GM12873 (cell line): ENCODE data around the gene NUMB.
A peak's percentile ranks its signal among the peaks of the same experiment; 100 is the strongest.

Experiments
- TF ChIP-seq, protein P1 (sequence below): IDR thresholded peaks from 2 replicates; pipeline ENCODE4 v1.5.1; 2012; ENCODE audit warnings: low read depth, mild to moderate bottlenecking, moderate library complexity, low read length, control low read depth; ENCODE audit not compliant: insufficient read depth; ENCODE audit errors: missing control alignments

NUMB gene

DNA sequence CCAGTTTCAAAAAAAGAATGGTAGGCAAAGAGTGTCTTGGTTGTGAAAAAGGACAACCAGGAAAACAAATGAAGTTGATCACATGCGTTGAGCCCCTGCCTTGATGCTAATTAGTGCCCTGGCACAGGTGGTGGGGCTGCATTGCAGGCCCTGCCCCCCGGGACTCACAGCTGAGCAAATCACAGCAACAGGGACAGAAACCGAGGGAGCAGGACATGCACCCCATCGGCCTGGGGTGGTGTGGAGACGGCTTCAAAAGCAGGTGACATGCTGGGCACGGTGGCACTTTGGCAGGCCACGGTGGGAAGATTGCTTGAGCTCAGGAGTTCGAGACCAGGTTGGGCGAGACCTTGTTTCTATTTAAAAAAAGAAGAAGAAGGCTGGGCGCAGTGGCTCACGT, 222.2 kb downstream of the NUMB start:
- TF ChIP-seq, protein P1, sequence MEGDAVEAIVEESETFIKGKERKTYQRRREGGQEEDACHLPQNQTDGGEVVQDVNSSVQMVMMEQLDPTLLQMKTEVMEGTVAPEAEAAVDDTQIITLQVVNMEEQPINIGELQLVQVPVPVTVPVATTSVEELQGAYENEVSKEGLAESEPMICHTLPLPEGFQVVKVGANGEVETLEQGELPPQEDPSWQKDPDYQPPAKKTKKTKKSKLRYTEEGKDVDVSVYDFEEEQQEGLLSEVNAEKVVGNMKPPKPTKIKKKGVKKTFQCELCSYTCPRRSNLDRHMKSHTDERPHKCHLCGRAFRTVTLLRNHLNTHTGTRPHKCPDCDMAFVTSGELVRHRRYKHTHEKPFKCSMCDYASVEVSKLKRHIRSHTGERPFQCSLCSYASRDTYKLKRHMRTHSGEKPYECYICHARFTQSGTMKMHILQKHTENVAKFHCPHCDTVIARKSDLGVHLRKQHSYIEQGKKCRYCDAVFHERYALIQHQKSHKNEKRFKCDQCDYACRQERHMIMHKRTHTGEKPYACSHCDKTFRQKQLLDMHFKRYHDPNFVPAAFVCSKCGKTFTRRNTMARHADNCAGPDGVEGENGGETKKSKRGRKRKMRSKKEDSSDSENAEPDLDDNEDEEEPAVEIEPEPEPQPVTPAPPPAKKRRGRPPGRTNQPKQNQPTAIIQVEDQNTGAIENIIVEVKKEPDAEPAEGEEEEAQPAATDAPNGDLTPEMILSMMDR: no peak

DNA sequence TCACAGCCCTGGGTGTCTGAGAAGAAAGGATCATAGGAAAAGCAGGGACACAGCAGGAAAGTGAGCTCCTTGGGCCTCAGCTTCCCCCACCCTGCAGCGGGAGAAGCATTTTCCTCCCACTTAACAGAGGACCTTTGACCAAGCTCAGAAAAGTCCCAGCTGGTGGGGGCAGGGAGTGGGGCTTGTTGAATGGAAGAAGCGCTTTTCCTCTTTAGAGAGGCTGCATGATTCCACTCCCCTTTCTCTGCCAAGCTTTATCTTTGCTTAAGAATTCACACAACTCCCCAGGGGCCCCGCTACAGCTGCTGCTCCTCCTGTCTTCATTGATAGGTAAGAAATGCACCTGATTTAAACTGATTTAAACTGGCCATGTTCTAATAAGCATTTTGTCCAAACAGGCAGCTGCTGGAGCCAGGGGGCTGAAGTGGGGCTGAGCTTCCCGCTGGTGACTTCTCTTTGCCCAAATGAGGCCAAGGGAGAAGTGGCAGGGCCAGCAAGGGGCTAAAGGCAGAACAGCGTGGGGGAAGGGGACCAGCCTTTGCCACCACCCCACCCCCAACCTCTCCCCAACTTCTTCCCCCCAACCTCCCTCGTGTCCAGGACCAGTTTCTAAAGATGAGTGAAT, 222.7 kb downstream of the NUMB start:
- TF ChIP-seq, protein P1: no peak

DNA sequence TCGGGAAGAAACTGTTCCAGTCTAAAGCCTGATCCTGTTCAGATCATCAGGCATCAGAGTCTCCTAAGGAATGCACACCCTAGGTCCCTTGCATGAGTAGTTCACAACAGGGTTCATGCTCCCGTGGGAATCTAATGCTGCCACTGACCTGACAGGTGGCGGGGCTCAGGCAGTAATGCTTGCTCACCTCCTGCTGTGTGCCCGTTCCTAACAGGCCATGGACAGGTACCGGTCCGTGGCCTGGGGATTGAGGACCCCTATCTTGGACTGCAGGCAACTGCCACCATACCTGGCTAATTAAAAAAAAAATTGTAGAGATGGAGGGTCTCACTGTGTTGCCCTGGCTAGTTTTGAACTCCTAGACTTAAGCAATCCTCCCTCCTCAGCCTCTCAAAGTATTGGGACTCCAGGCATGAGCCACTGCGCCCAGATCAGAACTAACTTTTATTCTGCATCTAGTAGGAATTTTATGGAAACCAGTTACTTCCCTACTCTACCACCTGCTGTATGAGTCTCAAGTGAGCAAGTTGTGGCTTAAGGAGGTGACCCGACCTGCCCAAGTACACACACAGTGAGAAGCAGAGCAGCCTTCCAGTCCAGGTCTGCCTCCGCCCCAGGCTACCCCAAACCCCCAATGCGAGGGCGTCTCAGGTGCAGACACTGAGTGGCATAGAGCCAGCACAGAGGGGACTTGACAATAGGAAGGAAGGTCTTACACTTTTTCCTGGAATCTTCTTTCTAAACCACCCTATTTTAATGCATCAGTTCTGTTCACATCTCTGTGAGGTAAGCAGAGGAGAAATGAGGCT, 223.6 kb downstream of the NUMB start:
- TF ChIP-seq, protein P1: no peak

DNA sequence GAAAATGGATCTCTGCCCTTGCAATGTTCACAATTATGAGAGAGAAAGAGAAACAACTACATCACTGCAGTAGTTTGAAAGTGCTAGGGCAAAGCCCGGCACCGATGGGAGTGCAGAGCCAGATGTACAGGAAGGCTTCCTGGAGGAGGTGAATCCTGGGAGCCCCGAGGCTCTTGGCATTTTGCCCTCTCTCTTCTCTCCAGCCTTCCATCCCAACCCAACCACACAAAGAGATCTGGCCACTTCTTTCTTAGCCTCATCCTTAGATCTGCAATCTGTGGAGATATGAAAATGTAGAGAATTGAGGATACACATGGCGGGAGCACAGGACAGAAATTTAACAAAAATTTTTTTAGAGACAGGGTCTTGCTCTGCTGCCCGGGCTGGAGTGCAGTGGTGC, 224.3 kb downstream of the NUMB start:
- TF ChIP-seq, protein P1: no peak

DNA sequence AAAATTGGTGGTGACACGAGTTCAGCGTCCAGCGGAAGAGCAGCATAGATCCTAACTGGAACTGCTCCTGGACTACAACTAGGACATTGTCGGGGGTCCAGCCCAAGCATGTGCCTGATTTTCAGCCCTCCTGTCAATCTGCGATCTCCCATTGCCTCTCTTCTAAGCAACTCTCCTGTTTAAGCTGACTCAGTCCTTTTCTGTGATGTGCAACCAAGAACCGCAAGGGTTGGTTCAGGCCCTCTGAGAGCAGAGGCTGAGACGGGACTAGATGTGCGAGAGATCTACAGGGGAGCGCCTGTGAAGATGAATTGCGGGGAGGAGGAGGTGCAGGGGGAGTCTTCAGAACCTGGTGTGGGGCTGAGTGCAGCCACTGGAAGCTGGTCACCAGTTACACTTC, 224.8 kb downstream of the NUMB start:
- TF ChIP-seq, protein P1: no peak

DNA sequence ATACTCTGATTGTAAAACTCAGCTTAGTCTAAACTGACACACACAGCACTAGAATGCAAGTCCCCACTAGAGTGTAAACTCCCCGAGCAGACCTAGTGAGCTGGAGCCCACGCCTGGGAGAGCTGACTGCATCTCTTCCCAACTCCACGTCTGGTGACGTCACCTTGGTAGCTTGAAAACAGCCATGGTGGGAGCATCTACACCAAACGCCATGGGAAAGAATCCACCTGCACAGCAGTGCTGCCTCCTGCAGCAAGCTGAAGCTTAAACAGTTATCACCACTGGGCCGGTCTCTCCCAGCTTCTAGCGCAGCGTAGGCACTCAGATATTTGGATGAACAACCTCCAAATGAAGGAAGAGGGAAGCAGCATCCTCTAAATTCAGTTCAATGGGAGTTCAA, 225.4 kb downstream of the NUMB start:
- TF ChIP-seq, protein P1: no peak

DNA sequence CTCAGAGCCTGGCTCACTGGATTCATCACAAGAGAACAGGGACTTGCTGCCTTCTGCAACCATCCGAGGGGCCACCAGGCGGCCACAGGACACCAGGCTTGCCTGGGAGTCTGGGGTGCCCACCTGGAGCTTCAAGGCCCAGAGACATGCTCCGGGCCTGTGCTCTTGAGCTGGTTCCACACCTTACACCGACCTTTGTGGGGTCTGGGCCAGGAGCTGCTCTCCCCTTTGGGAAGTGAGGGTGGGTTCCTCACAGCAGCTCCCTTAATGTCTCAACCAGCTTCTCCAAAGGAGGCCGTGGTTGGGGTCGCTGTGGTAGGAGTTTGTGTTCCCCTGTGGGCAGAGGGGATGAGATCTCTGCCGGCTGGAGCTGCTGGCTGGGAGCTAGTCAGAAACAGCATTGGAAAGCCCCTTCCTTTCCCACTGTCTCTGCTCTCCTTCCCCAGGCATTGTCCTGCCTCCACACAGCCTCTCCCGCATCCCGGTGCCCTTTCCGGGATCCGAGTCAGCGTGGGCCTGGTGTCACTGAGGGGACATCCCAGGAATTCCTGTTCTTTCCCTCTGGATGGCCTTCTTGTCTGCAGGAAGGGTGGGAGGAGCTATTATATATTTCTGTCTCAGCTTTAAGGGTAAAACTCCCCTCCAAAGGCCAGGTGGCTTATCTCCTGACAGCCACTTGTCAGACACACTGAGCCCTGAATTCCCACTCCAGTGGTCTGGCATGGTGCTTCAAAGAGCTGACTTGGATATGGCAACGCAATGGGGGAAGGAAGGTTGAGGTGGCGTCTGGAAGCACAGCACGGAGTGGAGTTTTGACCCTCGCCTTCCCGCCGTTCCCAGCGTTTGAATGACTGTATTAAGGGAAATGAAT, 226.1 kb downstream of the NUMB start:
- TF ChIP-seq, protein P1: peak; percentile 72
